ENCODE results near the gene TMEM132C.
"Not testable (repeated sequence)": the region's sequence is repeated elsewhere in the genome, so short reads cannot be mapped to it uniquely, and the experiment has no call there.

TMEM132C gene

DNA sequence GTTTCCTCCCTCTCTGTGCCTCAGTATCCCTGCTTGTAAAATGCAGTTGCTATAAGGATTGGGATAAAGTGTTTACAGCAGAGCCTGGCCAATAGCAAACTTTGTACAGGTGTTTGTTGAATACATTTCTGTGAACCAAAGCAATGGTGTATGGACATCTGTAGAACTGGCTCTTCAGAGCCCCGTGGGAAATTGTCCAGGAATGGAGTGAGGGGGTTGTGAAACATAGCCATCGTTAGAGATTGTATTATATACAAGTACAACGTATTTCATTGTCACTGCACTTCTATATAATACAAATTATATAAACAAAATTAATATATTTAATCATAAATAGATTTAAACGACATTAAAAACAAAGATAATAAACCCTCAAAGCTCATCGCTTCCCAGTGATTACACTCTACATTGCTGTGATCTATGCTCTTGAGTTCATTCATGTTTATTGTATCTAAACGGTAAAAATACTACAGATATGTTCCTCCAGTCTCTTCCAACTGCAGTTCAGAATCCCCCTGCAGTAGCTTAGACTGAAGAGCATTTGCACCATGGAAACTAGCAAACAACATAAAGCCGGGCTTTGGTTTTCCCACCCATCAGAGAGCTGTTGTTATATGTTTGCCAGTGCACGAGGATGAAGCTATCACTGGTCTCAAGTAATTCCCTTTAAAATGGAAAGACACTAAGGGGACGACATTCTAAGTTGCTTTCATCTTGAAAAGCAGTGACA, 216.7 kb downstream of the TMEM132C start:
- no peaks in the 10 kb centered on the region for H3K27me3 Mint-ChIP-seq (ENCODE audit: low read depth)
- no peak overlapping the region for H3K27ac Mint-ChIP-seq
- H3K9me3 Mint-ChIP-seq: peaks cover 11% of the 10 kb centered on the region
- H3K36me3 Mint-ChIP-seq (ENCODE audit: low read depth): no peaks in the 10 kb centered on the region
- H3K4me1 Mint-ChIP-seq (ENCODE audit: low read depth): no peaks in the 10 kb centered on the region
- no peak overlapping the region for H3K4me3 Mint-ChIP-seq

DNA sequence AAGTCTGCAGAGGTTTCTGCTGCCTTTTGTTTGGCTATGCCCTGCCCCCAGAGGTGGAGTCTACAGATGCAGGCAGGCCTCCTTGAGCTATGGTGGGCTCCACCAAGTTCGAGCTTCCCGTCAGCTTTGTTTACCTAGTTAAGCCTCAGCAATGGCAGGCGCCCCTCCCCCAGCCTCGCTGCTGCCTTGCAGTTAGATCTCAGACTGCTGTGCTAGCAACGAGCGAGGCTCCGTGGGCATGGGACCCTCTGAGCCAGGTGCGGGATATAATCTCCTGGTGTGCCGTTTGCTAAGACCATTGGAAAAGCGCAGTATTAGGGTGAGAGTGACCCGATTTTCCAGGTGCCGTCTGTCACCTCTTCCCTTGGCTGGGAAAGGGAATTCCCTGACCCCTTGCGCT, 230.4 kb downstream of the TMEM132C start:
- not testable (repeated sequence) for H3K27ac Mint-ChIP-seq; H3K27me3 Mint-ChIP-seq (ENCODE audit: low read depth); H3K4me3 Mint-ChIP-seq; H3K4me1 Mint-ChIP-seq (ENCODE audit: low read depth); H3K36me3 Mint-ChIP-seq (ENCODE audit: low read depth)
- peaks cover 18% of the 10 kb centered on the region for H3K9me3 Mint-ChIP-seq

DNA sequence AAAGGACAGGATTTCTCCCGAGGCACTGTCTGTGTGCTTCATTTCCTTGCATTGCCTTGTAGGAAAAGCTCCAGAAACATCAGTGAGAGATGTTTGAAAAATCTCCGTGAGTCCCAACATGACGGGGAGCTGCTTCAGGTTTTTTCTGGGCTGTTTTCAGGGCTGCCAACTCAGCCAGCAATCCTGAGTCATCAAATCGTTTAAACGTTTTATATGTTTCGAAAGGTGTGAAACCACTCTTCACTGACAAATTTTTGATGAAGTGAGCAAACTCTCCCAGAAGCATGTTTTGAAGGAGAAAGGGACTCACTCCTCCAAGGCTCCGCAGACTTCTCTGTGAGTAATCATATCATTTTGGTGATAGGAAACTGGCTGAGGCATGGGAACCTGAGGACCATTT, 240.5 kb downstream of the TMEM132C start:
- Mint-ChIP-seq H3K4me3 (no peak overlapping the region), H3K9me3 (peaks cover 45% of the 10 kb centered on the region), H3K27ac (no peak overlapping the region), H3K4me1 (ENCODE audit: low read depth) (no peaks in the 10 kb centered on the region), H3K27me3 (ENCODE audit: low read depth) (no peaks in the 10 kb centered on the region), H3K36me3 (ENCODE audit: low read depth) (no peaks in the 10 kb centered on the region)

DNA sequence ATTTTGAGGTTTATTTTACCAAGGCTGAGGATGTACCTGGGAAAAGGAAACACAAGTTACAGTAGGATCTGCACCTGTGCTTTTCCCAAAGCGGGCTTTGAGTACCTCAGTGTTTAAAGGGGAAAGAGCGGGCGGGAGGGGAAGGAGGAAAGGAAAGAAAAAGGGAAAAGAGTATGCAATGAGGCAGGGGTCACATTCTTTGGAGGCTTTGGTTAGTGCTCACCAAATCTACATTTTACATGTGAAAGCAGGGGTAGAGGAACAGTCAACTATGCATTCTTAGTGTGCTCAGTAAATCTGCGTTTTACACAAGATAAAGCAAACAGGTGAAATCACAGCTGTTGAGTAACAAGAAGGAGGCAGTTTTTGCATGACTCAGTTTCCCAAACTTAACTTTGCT, 242.2 kb downstream of the TMEM132C start:
- Mint-ChIP-seq H3K4me1 (ENCODE audit: low read depth) (no peaks in the 10 kb centered on the region), H3K27me3 (ENCODE audit: low read depth) (no peaks in the 10 kb centered on the region), H3K4me3 (no peak overlapping the region), H3K9me3 (peaks cover 45% of the 10 kb centered on the region), H3K27ac (no peak overlapping the region), H3K36me3 (ENCODE audit: low read depth) (no peaks in the 10 kb centered on the region)

DNA sequence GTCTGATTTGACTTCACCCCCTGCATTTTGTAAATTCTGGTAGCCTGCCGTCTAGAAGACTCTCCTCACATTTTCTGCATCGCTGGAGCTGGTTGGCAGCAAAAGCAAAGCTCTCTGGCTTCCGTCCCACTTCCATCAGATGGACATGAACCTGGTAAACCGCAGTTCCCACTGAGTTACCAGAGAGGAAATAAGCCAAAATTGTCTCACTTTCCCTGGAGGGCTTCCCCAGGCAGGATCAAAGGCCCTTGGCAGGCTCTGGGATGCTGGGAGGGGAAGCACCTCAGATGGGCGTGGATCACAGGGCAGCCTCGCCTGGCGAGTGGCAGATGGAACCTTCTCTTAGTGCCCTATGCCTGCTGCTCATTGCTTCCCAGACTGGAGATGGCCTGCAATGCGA, 243.5 kb downstream of the TMEM132C start:
- Mint-ChIP-seq H3K9me3 (peaks cover 45% of the 10 kb centered on the region), H3K4me3 (no peak overlapping the region), H3K27ac (no peak overlapping the region), H3K4me1 (ENCODE audit: low read depth) (no peaks in the 10 kb centered on the region), H3K36me3 (ENCODE audit: low read depth) (no peaks in the 10 kb centered on the region), H3K27me3 (ENCODE audit: low read depth) (no peaks in the 10 kb centered on the region)

DNA sequence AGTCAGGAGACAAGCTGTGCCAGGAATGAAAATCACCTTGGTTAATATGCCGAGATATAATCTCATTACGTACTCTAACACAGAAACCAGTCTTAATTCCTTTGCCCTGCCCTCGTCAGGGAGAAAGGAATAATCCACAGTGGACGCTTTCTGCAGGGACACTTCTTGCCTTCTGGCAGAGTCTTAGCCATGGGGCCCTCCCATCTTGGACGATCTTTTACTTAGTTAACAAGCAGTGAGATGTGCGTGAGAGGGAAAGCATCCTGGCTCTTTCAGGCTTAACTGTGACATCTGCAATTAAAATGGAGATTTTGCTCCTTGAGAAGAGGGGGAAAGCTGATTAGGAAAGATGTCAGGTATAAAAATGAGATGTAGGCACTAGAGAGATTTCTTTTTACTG, 246.4 kb downstream of the TMEM132C start:
- H3K4me3 Mint-ChIP-seq: no peak overlapping the region
- peaks cover 29% of the 10 kb centered on the region for H3K9me3 Mint-ChIP-seq

DNA sequence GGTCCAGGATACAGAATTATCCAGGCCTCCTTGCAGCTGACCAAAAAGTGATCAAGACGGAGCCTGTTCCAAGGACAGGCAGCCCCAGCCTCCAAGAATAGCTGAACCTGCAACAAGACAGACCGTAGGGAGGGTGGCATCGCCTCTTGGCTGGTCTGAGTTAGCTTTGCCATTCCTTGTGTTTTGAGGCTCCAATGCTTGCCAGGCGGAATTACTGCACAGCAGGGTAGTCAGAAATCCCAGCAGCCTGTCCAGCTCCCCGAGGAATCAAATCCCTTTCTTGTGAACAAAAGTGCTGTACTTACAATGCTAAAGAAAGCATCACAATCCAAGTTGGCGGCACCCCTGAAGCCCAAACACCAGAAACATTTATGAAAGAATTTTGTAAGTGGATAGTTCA, 246.9 kb downstream of the TMEM132C start:
- no peaks in the 10 kb centered on the region for H3K36me3 Mint-ChIP-seq (ENCODE audit: low read depth)
- H3K27me3 Mint-ChIP-seq (ENCODE audit: low read depth): no peaks in the 10 kb centered on the region
- no peaks in the 10 kb centered on the region for H3K4me1 Mint-ChIP-seq (ENCODE audit: low read depth)
- no peak overlapping the region for H3K27ac Mint-ChIP-seq
- no peak overlapping the region for H3K4me3 Mint-ChIP-seq
- H3K9me3 Mint-ChIP-seq: peaks cover 25% of the 10 kb centered on the region

More for the DNA sequence above, 246.4 kb downstream of the TMEM132C start:
- no peaks in the 10 kb centered on the region for H3K27me3 Mint-ChIP-seq (ENCODE audit: low read depth)
- H3K4me1 Mint-ChIP-seq (ENCODE audit: low read depth): no peaks in the 10 kb centered on the region
- no peaks in the 10 kb centered on the region for H3K36me3 Mint-ChIP-seq (ENCODE audit: low read depth)
- H3K27ac Mint-ChIP-seq: no peak overlapping the region

DNA sequence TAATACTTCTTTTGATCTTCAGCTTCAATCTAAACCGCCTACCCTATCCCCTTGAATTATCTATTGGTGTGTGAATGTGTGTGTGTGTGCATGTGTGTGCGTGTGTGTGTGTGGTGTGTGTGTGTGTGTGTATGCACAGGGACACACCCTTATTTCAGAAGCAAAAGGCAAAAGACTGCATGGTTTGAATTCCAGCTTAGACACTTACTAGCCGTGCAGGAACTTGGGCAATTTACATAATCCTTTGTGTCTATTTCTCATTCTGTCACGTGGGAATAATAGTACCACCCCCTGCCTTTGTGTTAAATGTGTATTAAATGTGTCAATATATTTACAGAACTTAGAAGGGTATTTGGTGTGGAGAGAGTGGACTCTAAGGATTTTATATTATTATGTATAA, 251.7 kb downstream of the TMEM132C start:
- Mint-ChIP-seq H3K27ac (no peak overlapping the region), H3K4me1 (ENCODE audit: low read depth) (no peaks in the 10 kb centered on the region), H3K9me3 (peaks cover 9% of the 10 kb centered on the region), H3K36me3 (ENCODE audit: low read depth) (no peaks in the 10 kb centered on the region), H3K27me3 (ENCODE audit: low read depth) (no peaks in the 10 kb centered on the region), H3K4me3 (no peak overlapping the region)

DNA sequence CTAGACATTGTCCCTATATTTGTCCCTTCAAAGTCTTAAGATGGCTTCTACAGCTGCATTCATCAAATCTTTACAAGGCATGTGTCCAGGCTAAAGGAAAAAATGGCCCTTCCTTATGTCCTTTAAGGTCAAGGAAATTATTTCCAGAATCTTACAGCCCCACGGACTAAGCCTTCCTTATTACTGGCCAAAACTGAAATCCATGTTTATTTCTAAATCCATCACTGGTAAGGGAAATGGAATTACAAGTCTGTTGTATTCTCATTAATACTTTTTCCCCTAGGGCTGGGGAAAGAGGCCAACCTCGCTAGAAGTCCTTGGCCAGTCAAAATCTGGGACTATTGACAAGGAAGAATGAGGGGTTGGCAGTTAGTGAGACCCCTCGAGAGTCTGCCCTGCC, 252.5 kb downstream of the TMEM132C start:
- no peak overlapping the region for H3K4me3 Mint-ChIP-seq
- no peaks in the 10 kb centered on the region for H3K4me1 Mint-ChIP-seq (ENCODE audit: low read depth)
- no peaks in the 10 kb centered on the region for H3K27me3 Mint-ChIP-seq (ENCODE audit: low read depth)
- H3K27ac Mint-ChIP-seq: no peak overlapping the region
- H3K9me3 Mint-ChIP-seq: peaks cover 9% of the 10 kb centered on the region
- H3K36me3 Mint-ChIP-seq (ENCODE audit: low read depth): no peaks in the 10 kb centered on the region

DNA sequence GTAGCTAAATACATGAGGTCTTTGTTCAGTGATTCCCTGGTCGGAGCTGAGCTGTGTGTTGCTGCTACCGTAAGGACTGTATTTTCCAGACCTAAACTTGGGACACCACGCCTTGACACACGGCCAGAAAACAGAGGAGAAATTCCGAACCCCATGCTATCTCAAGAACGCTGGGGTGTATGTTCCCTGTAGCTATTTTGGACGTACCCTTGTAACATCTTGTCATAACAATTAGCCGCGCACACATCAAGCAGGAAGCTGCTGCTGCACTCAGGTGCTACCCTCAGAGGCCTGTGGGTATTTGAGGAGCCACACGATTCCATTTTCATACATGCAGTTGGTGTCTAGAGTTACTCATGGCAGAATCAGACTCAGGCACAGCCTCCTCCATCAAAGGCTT, 255.0 kb downstream of the TMEM132C start:
- H3K4me1 Mint-ChIP-seq (ENCODE audit: low read depth): no peaks in the 10 kb centered on the region
- no peaks in the 10 kb centered on the region for H3K36me3 Mint-ChIP-seq (ENCODE audit: low read depth)
- H3K27me3 Mint-ChIP-seq (ENCODE audit: low read depth): no peaks in the 10 kb centered on the region
- no peak overlapping the region for H3K4me3 Mint-ChIP-seq
- peaks cover 14% of the 10 kb centered on the region for H3K9me3 Mint-ChIP-seq
- no peak overlapping the region for H3K27ac Mint-ChIP-seq

DNA sequence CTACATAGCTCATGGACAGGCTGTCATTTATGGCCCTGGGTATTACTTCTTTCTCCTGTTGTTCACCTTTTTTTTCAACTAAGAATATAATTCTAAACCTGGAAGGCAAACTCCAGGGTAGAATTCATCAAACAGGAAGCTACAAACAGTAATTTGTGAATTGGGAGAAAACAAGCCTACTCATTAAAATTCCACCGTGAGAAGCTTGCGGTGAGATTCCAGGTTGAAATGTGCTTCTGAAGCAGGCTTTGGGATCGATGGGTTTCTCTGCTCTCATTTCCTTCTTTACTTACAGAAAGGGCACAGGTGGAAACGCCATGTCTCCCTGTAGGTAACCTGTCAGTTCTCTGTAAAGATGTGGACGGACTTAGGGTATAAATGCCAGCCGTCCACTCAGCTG, 257.5 kb downstream of the TMEM132C start:
- no peaks in the 10 kb centered on the region for H3K36me3 Mint-ChIP-seq (ENCODE audit: low read depth)
- no peak overlapping the region for H3K4me3 Mint-ChIP-seq
- peaks cover 14% of the 10 kb centered on the region for H3K9me3 Mint-ChIP-seq
- H3K27ac Mint-ChIP-seq: no peak overlapping the region
- H3K4me1 Mint-ChIP-seq (ENCODE audit: low read depth): no peaks in the 10 kb centered on the region
- no peaks in the 10 kb centered on the region for H3K27me3 Mint-ChIP-seq (ENCODE audit: low read depth)

DNA sequence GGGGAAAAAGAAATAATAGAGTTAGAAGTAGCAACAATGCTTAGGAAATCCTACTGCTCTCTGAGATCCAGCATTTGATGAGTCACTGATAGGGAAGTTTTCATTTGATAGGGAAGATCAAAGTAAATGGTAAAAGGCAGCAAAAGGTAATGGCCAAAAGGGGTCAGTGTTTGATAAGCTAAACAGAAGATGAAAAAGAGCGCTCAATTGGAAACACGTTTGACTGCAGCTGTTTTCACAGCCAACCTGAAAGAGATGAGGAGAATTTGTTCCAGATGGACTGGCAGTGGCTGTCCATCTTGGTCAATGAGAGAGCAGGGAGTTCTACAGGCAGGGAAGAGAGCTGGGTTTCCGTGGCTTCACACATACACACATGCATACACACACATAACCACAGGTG, 264.2 kb downstream of the TMEM132C start:
- Mint-ChIP-seq H3K27ac (no peak overlapping the region), H3K9me3 (no peaks in the 10 kb centered on the region), H3K36me3 (ENCODE audit: low read depth) (no peaks in the 10 kb centered on the region), H3K4me1 (ENCODE audit: low read depth) (no peaks in the 10 kb centered on the region), H3K4me3 (no peak overlapping the region), H3K27me3 (ENCODE audit: low read depth) (no peaks in the 10 kb centered on the region)

DNA sequence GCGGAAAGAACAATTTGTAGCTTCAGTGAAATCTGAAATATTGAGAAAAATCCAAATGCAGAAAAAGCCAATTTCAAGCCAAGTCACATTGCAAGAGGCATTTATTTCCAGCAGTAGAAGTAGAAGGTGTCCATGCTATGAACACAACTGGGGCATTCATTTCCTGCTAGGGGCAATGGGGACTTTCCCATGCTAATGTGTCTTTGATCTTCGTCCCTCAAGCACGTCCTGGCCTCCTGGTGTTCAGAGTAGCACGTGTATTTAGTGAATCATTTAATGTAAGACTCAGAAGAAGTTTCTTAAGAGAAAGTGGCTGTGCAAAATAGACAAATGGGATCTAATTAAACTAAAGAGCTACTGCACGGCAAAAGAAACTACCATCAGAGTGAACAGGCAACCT, 267.9 kb downstream of the TMEM132C start:
- H3K4me3 Mint-ChIP-seq: no peak overlapping the region
- H3K27me3 Mint-ChIP-seq (ENCODE audit: low read depth): no peaks in the 10 kb centered on the region
- H3K36me3 Mint-ChIP-seq (ENCODE audit: low read depth): no peaks in the 10 kb centered on the region
- H3K9me3 Mint-ChIP-seq: peaks cover 4% of the 10 kb centered on the region
- no peak overlapping the region for H3K27ac Mint-ChIP-seq
- H3K4me1 Mint-ChIP-seq (ENCODE audit: low read depth): no peaks in the 10 kb centered on the region

DNA sequence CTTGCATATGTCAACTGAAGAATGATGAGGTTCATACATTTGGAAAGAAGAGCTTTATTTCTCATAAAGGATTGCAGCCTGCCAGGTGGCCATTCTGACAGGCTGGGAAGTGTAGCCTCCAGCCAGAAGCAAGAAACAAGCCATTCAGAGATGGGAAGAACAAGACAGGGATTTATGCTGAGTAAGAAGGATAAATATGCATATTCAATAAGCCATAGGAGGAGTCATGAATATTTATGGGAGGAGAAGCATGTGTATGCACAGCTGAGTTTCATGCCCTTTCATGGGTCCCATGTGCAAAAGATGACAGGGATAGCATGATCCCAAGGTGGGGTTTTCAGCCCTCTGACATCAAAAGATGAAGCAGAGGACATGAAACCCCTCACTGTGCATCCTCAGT, 269.8 kb downstream of the TMEM132C start:
- H3K27ac Mint-ChIP-seq: no peak overlapping the region
- no peak overlapping the region for H3K4me3 Mint-ChIP-seq
- peaks cover 9% of the 10 kb centered on the region for H3K9me3 Mint-ChIP-seq

DNA sequence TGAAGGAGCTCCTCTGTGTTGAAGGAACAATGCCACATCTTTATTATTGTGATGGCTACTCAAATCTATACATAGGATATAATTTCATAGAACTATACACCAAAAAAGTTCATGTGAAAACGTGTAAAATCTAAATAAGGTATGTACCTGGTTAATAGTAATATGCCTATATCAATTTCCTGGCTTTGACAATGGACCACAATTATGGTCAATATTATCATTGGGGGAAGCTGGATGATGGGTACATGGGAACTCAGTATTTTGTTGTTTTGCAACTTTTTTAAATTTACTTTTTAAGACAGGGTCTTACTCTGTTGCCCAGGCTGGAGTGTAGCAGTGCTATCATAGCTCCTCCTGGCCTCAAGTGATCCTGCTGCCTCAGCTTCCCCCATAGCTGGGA, 270.7 kb downstream of the TMEM132C start:
- Mint-ChIP-seq H3K27me3 (ENCODE audit: low read depth) (no peaks in the 10 kb centered on the region), H3K4me3 (no peak overlapping the region), H3K27ac (no peak overlapping the region), H3K36me3 (ENCODE audit: low read depth) (no peaks in the 10 kb centered on the region), H3K4me1 (ENCODE audit: low read depth) (no peaks in the 10 kb centered on the region), H3K9me3 (peaks cover 9% of the 10 kb centered on the region)

More for the DNA sequence above, 269.8 kb downstream of the TMEM132C start:
- no peaks in the 10 kb centered on the region for H3K36me3 Mint-ChIP-seq (ENCODE audit: low read depth)
- H3K4me1 Mint-ChIP-seq (ENCODE audit: low read depth): no peaks in the 10 kb centered on the region
- H3K27me3 Mint-ChIP-seq (ENCODE audit: low read depth): no peaks in the 10 kb centered on the region

DNA sequence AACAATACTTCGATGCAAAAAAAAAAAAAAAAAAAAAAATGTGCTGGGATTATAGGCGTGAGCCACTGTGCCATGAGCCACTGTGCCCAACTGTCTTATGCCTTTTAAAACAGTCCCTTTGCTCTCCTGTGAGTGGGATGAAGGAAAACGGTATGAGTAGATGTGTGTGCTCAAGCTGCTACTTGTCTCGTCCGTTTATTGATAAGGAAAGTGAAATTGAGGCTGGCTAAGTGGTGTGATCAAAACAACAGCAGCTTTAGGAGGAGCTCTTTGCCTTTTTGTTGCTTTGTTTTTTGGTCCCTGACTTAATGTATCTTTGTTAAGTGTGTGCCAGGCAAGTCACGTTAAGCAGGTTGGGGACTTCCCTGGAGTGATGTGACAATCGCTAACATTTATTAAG, 275.9 kb downstream of the TMEM132C start:
- no peaks in the 10 kb centered on the region for H3K36me3 Mint-ChIP-seq (ENCODE audit: low read depth)
- no peaks in the 10 kb centered on the region for H3K27me3 Mint-ChIP-seq (ENCODE audit: low read depth)
- H3K4me1 Mint-ChIP-seq (ENCODE audit: low read depth): no peaks in the 10 kb centered on the region
- no peak overlapping the region for H3K4me3 Mint-ChIP-seq
- H3K9me3 Mint-ChIP-seq: peaks cover 12% of the 10 kb centered on the region
- H3K27ac Mint-ChIP-seq: no peak overlapping the region
